A549 (cell line): ENCODE measurements around the gene SUN1.

ENCODE experiments used
- CTCF ChIP-seq: fragments of >200 bp; sonication (Bioruptor Twin); formaldehyde crosslinking; IDR thresholded peaks from 3 replicates; pipeline ENCODE4 v1.5.1; 2016
- MYC ChIP-seq: IDR thresholded peaks from 2 replicates; pipeline ENCODE4 v1.6.1; 2012; ENCODE audit warnings: mild to moderate bottlenecking, inconsistent platforms, low read length, improper control_type of control experiment, borderline replicate concordance
- RAD21 ChIP-seq, 2 experiments: fragments of >200 bp in 1 of 2; sonication (Bioruptor Twin) in 1 of 2; formaldehyde crosslinking in 1 of 2; IDR thresholded peaks in 1 of 2; conservative IDR thresholded peaks in 1 of 2; 2 replicates in 1 of 2; 3 replicates in 1 of 2; pipeline ENCODE4 v1.6.1; 2012 to 2018; ENCODE audit warnings: inconsistent platforms in 1 of 2

- TF ChIP-seq RAD21 (conservative IDR thresholded peaks at IDR 0.05 in 1 of 2, IDR thresholded peaks at IDR 0.05 in 1 of 2) (no peak), CTCF (no peak), MYC (no peak)
These were observed 86.3 kb downstream of the SUN1 start for GRCh38 chr7:918441-919113.
